CD14-positive monocyte (primary cell): ENCODE measurements around the gene COPS9. TPM values are rescaled to one million over a fixed set of nuclear protein-coding genes. Genes with fewer than 3 reads are reported as not detected.

Source experiments
- DNase-seq, 3 donors: peaks; one replicate each; pipeline ENCODE4 v3.0.0-alpha.2; 2011 to 2022
- H2AFZ ChIP-seq: 2 replicates; pipeline ENCODE4 v1.6.0; 2012; ENCODE audit warnings: mild to moderate bottlenecking, low read depth, low read length, inconsistent platforms; ENCODE audit not compliant: insufficient read depth, poor library complexity, severe bottlenecking
- H3K27ac ChIP-seq, 2 donors: 1 replicate in 1 of 2; 2 replicates in 1 of 2; pipeline ENCODE4 v1.5.1; 2012 to 2013; ENCODE audit warnings: low read length in 2 of 2, control low read depth in 1 of 2, inconsistent platforms in 1 of 2, low read depth in 1 of 2, mild to moderate bottlenecking in 1 of 2
- H3K27me3 ChIP-seq, 2 donors: one replicate each; pipeline versions ENCODE4 v1.6.0 to v1.6.1; 2011 to 2013; ENCODE audit warnings: low read length in 2 of 2; ENCODE audit not compliant: control insufficient read depth in 2 of 2, insufficient read depth in 2 of 2
- H3K36me3 ChIP-seq, 2 donors: replicated peaks in 1 of 2; 1 replicate in 1 of 2; 2 replicates in 1 of 2; pipeline versions ENCODE4 v1.5.1 to v1.6.1; 2012 to 2013; ENCODE audit warnings: low read length in 2 of 2, control low read depth in 1 of 2, inconsistent platforms in 1 of 2, mild to moderate bottlenecking in 1 of 2; ENCODE audit not compliant: insufficient read depth in 2 of 2, control insufficient read depth in 1 of 2
- H3K4me1 ChIP-seq, 2 donors: 1 replicate in 1 of 2; 2 replicates in 1 of 2; pipeline versions ENCODE4 v1.5.1 to v1.6.1; 2012 to 2013; ENCODE audit warnings: low read length in 2 of 2, control low read depth in 1 of 2, inconsistent platforms in 1 of 2, mild to moderate bottlenecking in 1 of 2, moderate library complexity in 1 of 2; ENCODE audit not compliant: insufficient read depth in 2 of 2, control insufficient read depth in 1 of 2
- H3K4me2 ChIP-seq: replicated peaks from 2 replicates; pipeline ENCODE3; 2012; ENCODE audit warnings: low read length, moderate library complexity, mild to moderate bottlenecking; ENCODE audit not compliant: poor library complexity, severe bottlenecking; ENCODE audit errors: extremely low read depth
- H3K4me3 ChIP-seq, 3 experiments: fragments of 200-600 bp in 1 of 3; sonication (generic) in 1 of 3; replicated peaks in 1 of 3; 1 replicate in 2 of 3; 2 replicates in 1 of 3; pipeline ENCODE4 v1.5.1; 2011 to 2013; ENCODE audit warnings: low read length in 3 of 3, mild to moderate bottlenecking in 3 of 3, control low read depth in 2 of 3, low read depth in 2 of 3, inconsistent platforms in 1 of 3, moderate library complexity in 1 of 3
- H3K79me2 ChIP-seq: 2 replicates; pipeline ENCODE4 v1.6.0; 2012; ENCODE audit warnings: mild to moderate bottlenecking, control low read depth, inconsistent platforms, low read length, moderate library complexity; ENCODE audit not compliant: insufficient read depth
- H3K9ac ChIP-seq: 2 replicates; pipeline ENCODE4 v1.6.0; 2017; ENCODE audit warnings: low read length, mild to moderate bottlenecking; ENCODE audit not compliant: insufficient read depth, poor library complexity, severe bottlenecking
- H3K9me3 ChIP-seq, 2 donors: replicated peaks in 1 of 2; 1 replicate in 1 of 2; 2 replicates in 1 of 2; pipeline versions ENCODE4 v1.5.1 to v1.6.1; 2012 to 2013; ENCODE audit warnings: low read length in 2 of 2, control low read depth in 1 of 2; ENCODE audit not compliant: control insufficient read depth in 1 of 2, insufficient read depth in 1 of 2
- H4K20me1 ChIP-seq: 2 replicates; pipeline ENCODE4 v1.6.0; 2012; ENCODE audit warnings: mild to moderate bottlenecking, low read length, control low read depth, moderate library complexity; ENCODE audit not compliant: insufficient read depth
- H3K27ac Mint-ChIP-seq, 7 donors: one replicate each; pipeline ENCODE4 v1.8.0; 2020; ENCODE audit warnings: mild to moderate bottlenecking in 7 of 7, mixed read lengths in 7 of 7, moderate library complexity in 6 of 7, inconsistent platforms in 2 of 7
- H3K27me3 Mint-ChIP-seq, 3 donors: one replicate each; pipeline ENCODE4 v1.8.0; 2021 to 2022; ENCODE audit warnings: low read depth in 3 of 3, mild to moderate bottlenecking in 3 of 3, mixed read lengths in 3 of 3, moderate library complexity in 3 of 3, inconsistent platforms in 1 of 3
- H3K36me3 Mint-ChIP-seq, 2 donors: one replicate each; pipeline ENCODE4 v1.8.0; 2020; ENCODE audit warnings: mixed read lengths in 2 of 2, inconsistent platforms in 1 of 2, mild to moderate bottlenecking in 1 of 2
- H3K4me1 Mint-ChIP-seq: one replicate; pipeline ENCODE4 v1.8.0; 2020; ENCODE audit warnings: mild to moderate bottlenecking, mixed read lengths
- H3K4me3 Mint-ChIP-seq, 2 donors: one replicate each; pipeline ENCODE4 v1.8.0; 2020; ENCODE audit warnings: mild to moderate bottlenecking in 2 of 2, mixed read lengths in 2 of 2, moderate library complexity in 1 of 2
- H3K9me3 Mint-ChIP-seq, 7 donors: one replicate each; pipeline ENCODE4 v1.8.0; 2020 to 2022; ENCODE audit warnings: mixed read lengths in 7 of 7, mild to moderate bottlenecking in 6 of 7, moderate library complexity in 6 of 7, inconsistent platforms in 2 of 7
- CTCF ChIP-seq: fragments of 200-600 bp; IDR thresholded peaks from one replicate; pipeline ENCODE4 v1.8.0; 2022; ENCODE audit warnings: antibody characterized with exemption, mild to moderate bottlenecking
- WGBS: methylation state at CpG from one replicate; pipeline ENCODE4 v1.1.5; 2013; ENCODE audit warnings: missing lambda C conversion rate; ENCODE audit not compliant: insufficient coverage; 5-methylcytosine and 5-hydroxymethylcytosine counted together
- intact Hi-C, 2 donors: fragments of 100-400 bp; cut with micrococcal nuclease; formaldehyde crosslinking; loops; one replicate each; pipeline versions ENCODE4 v1.15.0 to v1.15.1; 2023
- polyA plus RNA-seq, 3 donors: library from polyadenylated mRNA; depleted of rRNA in 1 of 3; unstranded in 2 of 3; stranded (reverse) in 1 of 3; fragments of 300-500 nt in 2 of 3; fragments of >200 nt in 1 of 3; fragmentation: Illumina TruSeq in 2 of 3; gene quantifications; 1 replicate in 2 of 3; 2 replicates in 1 of 3; pipeline ENCODE4 v1.2.3, GENCODE V29; 2012 to 2021

COPS9 gene
- polyA plus RNA-seq, 3 donors = 123 to 300 (median 268) TPM

- no peaks in the 10 kb centered on the region for H3K9me3 ChIP-seq
- intact Hi-C loops = no loop called here
- no peak overlapping the region for H3K27ac ChIP-seq
- H3K4me2 ChIP-seq = no peak overlapping the region
- no peak overlapping the region for H2AFZ ChIP-seq
- WGBS = 97% methylated on average over 10 of the region's 10 CpGs
- H3K27me3 Mint-ChIP-seq = peaks cover 6 to 18% (median 9%) of the 10 kb centered on the region in 3 donors
- peaks cover 12% of the 10 kb centered on the region for H4K20me1 ChIP-seq
- H3K4me3 ChIP-seq = no peak overlapping the region
- H3K36me3 Mint-ChIP-seq = peaks cover 49 to 55% of the 10 kb centered on the region in 2 donors
- H3K36me3 ChIP-seq = peaks cover 50 to 55% of the 10 kb centered on the region in 2 donors
- peaks cover 18% of the 10 kb centered on the region for H3K79me2 ChIP-seq
- H3K4me1 Mint-ChIP-seq = peaks cover 25% of the 10 kb centered on the region
- no peak overlapping the region for H3K9ac ChIP-seq
- H3K27ac Mint-ChIP-seq = peak overlapping the region in 1 of 7 donors; percentile 6
- no peak for DNase-seq
- H3K9me3 Mint-ChIP-seq = peaks cover 0 to 4% (median 0%) of the 10 kb centered on the region in 7 donors
- TF ChIP-seq CTCF = no peak
- no peak overlapping the region for H3K4me3 Mint-ChIP-seq
- H3K4me1 ChIP-seq = peaks cover 19 to 22% of the 10 kb centered on the region in 2 donors
- H3K27me3 ChIP-seq = peaks cover 0 to 17% of the 10 kb centered on the region in 2 donors
Measured at GRCh38 chr2:240133401-240133800, 2.7 kb downstream of the COPS9 start.

- 97% methylated on average over 4 of the region's 5 CpGs for WGBS
Measured at GRCh38 chr2:240132651-240132980, 3.5 kb downstream of the COPS9 start.

More at GRCh38 chr2:240132651-240132980, 3.5 kb downstream of the COPS9 start:
- Mint-ChIP-seq H3K4me1 (peaks cover 25% of the 10 kb centered on the region), H3K27ac (no peak overlapping the region), H3K36me3 (peaks cover 57 to 63% of the 10 kb centered on the region in 2 donors), H3K4me3 (no peak overlapping the region), H3K9me3 (peaks cover 0 to 4% (median 0%) of the 10 kb centered on the region in 7 donors), H3K27me3 (peaks cover 6 to 10% (median 7%) of the 10 kb centered on the region in 3 donors)
- H4K20me1 ChIP-seq = peaks cover 12% of the 10 kb centered on the region
- no peak overlapping the region for H3K4me2 ChIP-seq
- no peak overlapping the region for H3K9ac ChIP-seq
- no peak overlapping the region for H2AFZ ChIP-seq
- H3K27ac ChIP-seq = no peak overlapping the region
- peaks cover 19 to 22% of the 10 kb centered on the region in 2 donors for H3K4me1 ChIP-seq
- H3K4me3 ChIP-seq = no peak overlapping the region
- H3K27me3 ChIP-seq = peaks cover 0 to 9% of the 10 kb centered on the region in 2 donors
- no peaks in the 10 kb centered on the region for H3K9me3 ChIP-seq
- intact Hi-C loops = no loop called here
- peaks cover 58 to 62% of the 10 kb centered on the region in 2 donors for H3K36me3 ChIP-seq
- TF ChIP-seq CTCF = no peak
- no peak for DNase-seq
- peaks cover 18% of the 10 kb centered on the region for H3K79me2 ChIP-seq
